ENCODE measurements around the gene DNAH7. TPM values are rescaled to one million over a fixed set of nuclear protein-coding genes. Genes with fewer than 3 reads are reported as not detected.

Gene DNAH7
- 0.11 TPM for total RNA-seq
- long read RNA-seq = 0 reads

DNA sequence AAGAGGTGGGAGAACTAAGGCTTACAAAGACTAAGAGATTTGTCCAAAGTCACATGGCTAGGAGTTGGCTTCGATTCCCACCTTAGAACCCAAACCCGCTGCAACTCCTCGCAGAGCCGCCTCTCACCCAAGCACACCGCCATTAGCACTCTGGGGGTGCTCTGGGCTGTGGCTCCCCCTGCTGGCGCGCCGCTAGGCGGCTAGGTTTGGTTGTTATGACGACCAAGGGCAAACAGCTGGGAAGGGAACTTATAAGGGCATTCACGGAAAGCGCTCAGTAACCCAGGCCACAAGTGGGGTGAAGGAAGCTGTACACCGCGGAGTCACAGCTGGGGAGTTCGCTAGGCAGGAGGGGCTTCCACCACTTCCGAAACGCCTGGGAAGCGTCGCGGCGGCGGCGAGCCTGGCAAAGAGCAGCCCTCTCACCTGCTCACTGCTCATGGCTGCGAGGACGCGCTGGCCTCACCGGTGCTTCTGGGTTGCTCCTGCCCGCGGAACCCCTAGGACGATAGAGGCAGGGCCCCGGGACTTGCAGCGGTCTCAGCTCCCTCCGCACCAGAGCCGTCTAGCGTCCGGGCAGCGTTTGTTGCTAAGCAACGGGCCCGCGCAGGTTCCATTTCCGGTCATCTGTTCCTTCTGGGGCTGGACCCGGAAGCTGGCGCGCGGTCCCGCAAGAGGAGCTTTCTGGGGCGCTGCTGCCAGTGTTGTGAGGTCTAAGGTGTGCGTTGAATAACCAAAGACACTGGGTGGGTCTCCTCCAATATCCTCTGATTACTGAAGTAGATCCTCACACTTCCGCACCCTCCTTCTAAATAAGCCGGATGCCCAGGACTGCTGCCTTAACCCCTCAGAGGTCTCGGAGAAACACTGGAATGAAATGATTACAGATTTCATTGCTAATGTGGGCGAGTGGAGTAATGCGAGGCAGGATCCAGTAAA, at the start of gene DNAH7:
TSS of gene DNAH7 (minus strand) at position 567 of the 939 bp plus-strand sequence. CDS start at position 441, 126 bp downstream.
- peak; percentile 90 for DNase-seq
- peaks cover under 1% of the 10 kb centered on the region for H3K27me3 ChIP-seq (ENCODE audit: low read depth)
- no peaks in the 10 kb centered on the region for H3K9me3 ChIP-seq (replicated peaks)
- H3K4me1 ChIP-seq = peaks cover 15% of the 10 kb centered on the region
- H3K36me3 ChIP-seq = no peaks in the 10 kb centered on the region
- H3K27ac ChIP-seq (replicated peaks) = peak within 1 kb of the TSS; percentile 49
- H3K4me3 ChIP-seq = peak within 1 kb of the TSS; percentile 93
- intact Hi-C loops (cut with micrococcal nuclease) = loop anchor here (10.0 kb wide), 1 partner anchor 404 kb away; no protein-coding TSS in a partner anchor
- TF ChIP-seq CTCF (IDR thresholded peaks at IDR 0.05; ENCODE audit: borderline replicate concordance) = peak; percentile 75

- Histone ChIP-seq H3K4me3 (no peak overlapping the region), H3K27me3 (ENCODE audit: low read depth) (no peaks in the 10 kb centered on the region), H3K4me1 (peaks cover 20% of the 10 kb centered on the region), H3K27ac (replicated peaks) (no peak overlapping the region), H3K9me3 (replicated peaks) (no peaks in the 10 kb centered on the region), H3K36me3 (no peaks in the 10 kb centered on the region)
- no peak for TF ChIP-seq CTCF (IDR thresholded peaks at IDR 0.05; ENCODE audit: borderline replicate concordance)
- no peak for DNase-seq
- intact Hi-C loops (cut with micrococcal nuclease) = no loop called here
Observed at GRCh38 chr2:196117214-196117705, 48.6 kb upstream of the DNAH7 start.

- no peak for TF ChIP-seq CTCF (IDR thresholded peaks at IDR 0.05; ENCODE audit: borderline replicate concordance)
Observed at GRCh38 chr2:196113061-196113974, 44.7 kb upstream of the DNAH7 start.

DNA sequence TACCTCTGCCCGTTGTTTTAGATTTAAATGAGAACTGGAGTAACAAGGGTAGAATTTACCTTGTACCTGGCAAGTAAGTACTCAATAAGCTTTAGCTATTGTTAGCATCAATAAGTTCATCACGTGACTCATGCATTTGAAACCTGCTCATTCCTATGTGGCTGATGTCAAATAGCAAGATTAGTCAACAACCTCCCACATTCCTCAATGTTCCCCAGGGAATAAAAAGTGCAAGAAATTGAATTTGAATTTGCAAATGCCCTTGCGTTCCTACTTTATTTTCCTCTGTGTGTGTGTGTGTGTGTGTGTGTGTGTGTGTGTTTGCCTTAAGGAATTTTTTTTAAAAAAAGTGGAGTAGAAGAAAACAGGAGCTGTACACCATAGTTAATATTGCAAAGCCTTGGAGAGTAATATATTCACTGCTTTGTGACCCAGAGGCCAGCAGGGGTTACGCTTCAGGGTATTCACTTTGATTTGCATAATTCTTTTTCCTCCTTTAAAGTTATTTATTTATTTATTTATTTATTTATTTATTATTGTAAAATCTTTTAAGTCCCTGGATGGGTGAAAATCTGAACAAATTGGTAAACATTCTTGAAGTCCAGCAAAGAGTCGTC, 43.9 kb upstream of the DNAH7 start:
- Histone ChIP-seq H3K9me3 (replicated peaks) (no peaks in the 10 kb centered on the region), H3K27ac (replicated peaks) (peak overlapping the region; percentile 80), H3K27me3 (ENCODE audit: low read depth) (no peaks in the 10 kb centered on the region), H3K4me1 (peaks cover 24% of the 10 kb centered on the region), H3K36me3 (no peaks in the 10 kb centered on the region), H3K4me3 (no peak overlapping the region)
- no peak for DNase-seq
- no peak for TF ChIP-seq CTCF (IDR thresholded peaks at IDR 0.05; ENCODE audit: borderline replicate concordance)
- intact Hi-C loops (cut with micrococcal nuclease) = no loop called here

More at GRCh38 chr2:196113061-196113974, 44.7 kb upstream of the DNAH7 start:
- H3K4me3 ChIP-seq = peak overlapping the region; percentile 41
- intact Hi-C loops (cut with micrococcal nuclease) = no loop called here
- no peaks in the 10 kb centered on the region for H3K36me3 ChIP-seq
- H3K27ac ChIP-seq (replicated peaks) = peak overlapping the region; percentile 80
- no peaks in the 10 kb centered on the region for H3K9me3 ChIP-seq (replicated peaks)
- DNase-seq = no peak
- H3K27me3 ChIP-seq (ENCODE audit: low read depth) = no peaks in the 10 kb centered on the region
- peaks cover 24% of the 10 kb centered on the region for H3K4me1 ChIP-seq

DNA sequence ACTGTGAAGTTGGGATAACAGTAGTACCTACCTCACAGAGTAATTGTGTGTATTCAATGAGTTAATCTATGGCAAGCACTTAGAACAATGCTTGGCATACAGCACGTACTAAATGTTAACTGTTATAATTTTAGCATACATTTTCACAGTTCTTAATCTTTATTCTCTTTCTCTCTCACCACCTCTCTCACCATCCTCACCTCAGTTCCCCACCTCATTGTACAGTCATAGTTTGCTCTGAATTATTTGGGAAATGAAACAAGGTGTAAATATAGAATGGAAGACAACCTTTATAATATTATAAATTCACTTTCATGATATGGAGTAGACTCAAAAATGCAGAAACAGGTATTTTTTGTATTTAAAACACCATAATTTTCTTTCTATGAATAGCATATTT, 40.0 kb upstream of the DNAH7 start:
- intact Hi-C loops (cut with micrococcal nuclease) = no loop called here
- no peak overlapping the region for H3K4me3 ChIP-seq

More for the DNA sequence above, 40.0 kb upstream of the DNAH7 start:
- Histone ChIP-seq H3K4me1 (peaks cover 16% of the 10 kb centered on the region), H3K27ac (replicated peaks) (no peak overlapping the region), H3K36me3 (no peaks in the 10 kb centered on the region), H3K9me3 (replicated peaks) (no peaks in the 10 kb centered on the region), H3K27me3 (ENCODE audit: low read depth) (no peaks in the 10 kb centered on the region)
- DNase-seq = no peak
- TF ChIP-seq CTCF (IDR thresholded peaks at IDR 0.05; ENCODE audit: borderline replicate concordance) = no peak

Measured in left ventricle myocardium inferior (tissue), 1 donor.